Epithelial cell of proximal tubule (primary cell): ENCODE measurements around the gene SLAIN1. TPM values are rescaled to one million over a fixed set of nuclear protein-coding genes. Genes with fewer than 3 reads are reported as not detected.

ENCODE experiments used
- DNase-seq: peaks from one replicate; pipeline ENCODE4 v3.0.0-alpha.2; 2011; ENCODE audit warnings: low read depth
- H3K4me3 ChIP-seq: 2 replicates; pipeline ENCODE4 v1.5.1; 2011; ENCODE audit warnings: low read depth, mild to moderate bottlenecking, low read length
- CTCF ChIP-seq: conservative IDR thresholded peaks from 2 replicates; pipeline ENCODE4 v1.5.1; 2012; ENCODE audit warnings: low read depth, mild to moderate bottlenecking, low read length
- total RNA-seq: library from RNA; depleted of rRNA; stranded (reverse); fragments of >200 nt; gene quantifications from 2 replicates; pipeline ENCODE4 v1.2.3, GENCODE V29; 2015

Gene SLAIN1
- total RNA-seq, 1 donor from 2014 or later = 16.8 TPM

GRCh38 chr13:77740097-77740735 is 42.7 kb downstream of the SLAIN1 start:
- DNase-seq = no peak
- H3K4me3 ChIP-seq = no peak overlapping the region
- no peak for TF ChIP-seq CTCF

GRCh38 chr13:77740931-77741596 is 43.6 kb downstream of the SLAIN1 start:
- TF ChIP-seq CTCF = no peak
- H3K4me3 ChIP-seq = no peak overlapping the region
- DNase-seq = no peak

GRCh38 chr13:77741597-77741972 is 44.1 kb downstream of the SLAIN1 start:
- no peak for TF ChIP-seq CTCF
- no peak for DNase-seq
- H3K4me3 ChIP-seq = no peak overlapping the region

- DNase-seq = no peak
- no peak for TF ChIP-seq CTCF
Measured at GRCh38 chr13:77742801-77743200, 45.3 kb downstream of the SLAIN1 start.

GRCh38 chr13:77745784-77746183 is 48.3 kb downstream of the SLAIN1 start:
- no peak for TF ChIP-seq CTCF
- H3K4me3 ChIP-seq = no peak overlapping the region
- DNase-seq = no peak

More at GRCh38 chr13:77742801-77743200, 45.3 kb downstream of the SLAIN1 start:
- no peak overlapping the region for H3K4me3 ChIP-seq

GRCh38 chr13:77749344-77749880 is 51.9 kb downstream of the SLAIN1 start:
- no peak for TF ChIP-seq CTCF
- H3K4me3 ChIP-seq = no peak overlapping the region
- no peak for DNase-seq
